CD1c-positive myeloid dendritic cell (primary cell): Measurements from ENCODE around the gene CHST2.

Experiments
- DNase-seq: peaks from one replicate; pipeline ENCODE4 v3.0.0-alpha.2; 2016; ENCODE audit errors: extremely low spot score

CHST2 gene

DNA sequence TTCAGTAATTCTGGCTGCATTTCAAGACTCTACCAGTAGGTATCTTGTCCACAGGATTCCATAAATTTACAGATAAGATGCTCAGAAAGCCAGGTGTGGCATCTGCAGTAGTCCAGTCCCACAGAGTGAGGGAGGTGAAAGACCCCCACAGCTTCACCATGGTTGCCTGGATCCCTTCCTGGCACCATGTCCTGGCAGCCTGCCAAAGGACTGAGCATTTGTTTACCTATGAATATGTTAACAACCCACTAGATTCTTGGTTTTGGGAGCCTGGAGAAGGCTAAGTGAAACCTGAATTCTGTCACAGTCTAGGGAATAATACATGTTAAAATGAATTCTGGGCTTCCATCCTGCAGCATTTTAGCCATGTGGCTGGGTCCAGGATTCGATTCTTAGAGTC, 14.9 kb downstream of the CHST2 start:
- DNase-seq: no peak

DNA sequence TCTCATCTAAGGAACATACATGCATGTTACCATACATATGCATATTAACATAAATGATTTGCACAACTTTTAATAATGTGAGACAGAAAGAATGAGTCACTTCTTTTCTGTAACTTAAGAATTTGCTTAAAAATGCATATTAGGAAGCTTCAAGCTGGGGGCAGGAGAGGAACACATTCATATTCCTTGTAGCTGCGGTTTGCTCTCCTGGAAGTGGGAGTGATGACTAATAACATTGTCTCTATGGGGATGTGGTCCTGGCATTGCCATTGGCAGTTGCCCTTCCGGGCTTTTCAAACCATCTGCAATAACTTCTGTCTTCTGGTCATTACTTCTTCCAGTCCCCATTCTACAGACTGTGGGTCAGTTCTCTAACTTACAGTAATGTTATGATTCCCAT, 15.6 kb downstream of the CHST2 start:
- DNase-seq: peak; percentile 94

DNA sequence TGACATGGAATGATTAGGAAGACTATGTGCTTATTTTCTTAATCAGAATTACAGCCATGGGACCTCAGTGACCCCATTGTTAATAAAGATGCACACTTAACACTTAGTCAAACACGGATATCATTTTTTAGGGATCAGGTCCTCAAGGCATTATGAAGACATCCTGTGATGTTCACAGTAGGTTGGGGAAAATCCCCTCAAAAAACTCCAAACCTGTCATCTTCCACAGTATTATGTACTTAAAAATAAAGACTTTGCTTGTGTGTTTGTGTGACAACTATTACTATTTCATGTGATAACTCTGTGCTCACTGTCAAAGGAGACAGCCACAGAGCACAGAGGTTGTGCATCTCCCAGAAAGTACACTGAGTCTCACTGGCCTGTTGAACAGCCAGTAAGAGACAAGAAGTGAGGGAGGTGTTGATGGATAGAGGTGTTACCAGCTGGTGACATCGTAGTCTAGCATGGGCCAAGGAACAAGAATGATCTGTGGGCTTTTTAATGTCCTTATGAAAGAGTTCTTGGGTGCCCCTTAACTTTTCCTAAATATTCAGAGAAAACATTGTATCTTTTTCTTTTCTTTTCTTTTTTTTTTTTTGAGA, 18.0 kb downstream of the CHST2 start:
- no peak for DNase-seq

DNA sequence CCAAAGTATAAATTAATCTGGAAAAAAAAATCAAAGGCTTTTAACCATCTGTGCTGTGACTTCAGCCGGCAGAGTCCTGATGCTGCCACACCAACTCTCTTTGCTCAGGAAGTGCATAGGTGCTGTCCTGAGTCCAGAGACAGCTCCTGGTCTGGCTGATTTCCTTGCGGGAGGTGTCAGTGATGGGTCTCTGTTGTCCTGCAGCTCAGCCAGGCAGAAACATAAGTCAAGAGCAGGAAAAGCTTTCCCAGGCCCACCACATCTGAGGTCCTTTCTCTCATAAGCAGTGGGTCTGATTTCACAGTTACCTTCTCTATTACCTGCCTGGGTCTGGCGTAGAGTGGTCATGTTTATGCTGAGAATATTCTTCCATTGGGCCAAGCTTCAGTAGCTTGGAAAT, 19.4 kb downstream of the CHST2 start:
- no peak for DNase-seq

DNA sequence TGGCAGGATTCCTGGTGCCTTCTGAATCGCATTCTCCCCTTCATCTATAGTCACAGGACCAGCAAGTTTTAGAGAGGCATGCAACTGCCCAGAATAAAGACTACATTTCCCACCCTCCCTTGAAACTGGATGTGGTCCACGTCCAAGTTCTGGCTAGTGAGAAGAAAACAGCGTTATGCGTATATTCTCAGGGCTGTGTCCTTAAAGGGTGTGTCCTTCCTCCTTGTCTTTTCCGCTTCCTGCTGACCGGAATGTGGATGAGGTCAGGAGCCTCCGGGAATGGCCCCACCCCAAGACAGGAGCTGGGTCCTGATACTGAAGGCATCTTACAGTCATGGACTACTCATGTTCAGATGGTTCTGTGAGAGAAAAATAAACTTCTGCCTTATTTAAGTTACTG, 20.2 kb downstream of the CHST2 start:
- DNase-seq: no peak

DNA sequence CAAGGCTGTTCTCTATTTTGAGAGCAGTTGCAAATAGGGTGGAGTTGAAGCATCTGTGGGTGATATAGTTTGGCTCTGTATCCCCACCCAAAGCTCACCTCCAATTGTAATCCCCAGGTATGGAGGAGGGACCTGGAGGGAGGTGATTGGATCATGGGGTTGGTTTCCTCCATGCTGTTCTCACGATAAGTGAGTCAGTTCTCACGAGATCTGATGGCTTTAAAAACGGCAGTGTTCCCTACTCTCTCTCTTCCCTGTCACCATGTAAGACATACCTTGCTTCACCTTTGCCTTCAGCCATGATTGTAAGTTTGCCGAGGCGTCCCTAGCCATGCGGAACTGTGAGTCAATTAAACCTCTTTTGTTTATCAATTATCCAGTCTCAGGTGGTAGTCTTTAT, 21.0 kb downstream of the CHST2 start:
- no peak for DNase-seq

DNA sequence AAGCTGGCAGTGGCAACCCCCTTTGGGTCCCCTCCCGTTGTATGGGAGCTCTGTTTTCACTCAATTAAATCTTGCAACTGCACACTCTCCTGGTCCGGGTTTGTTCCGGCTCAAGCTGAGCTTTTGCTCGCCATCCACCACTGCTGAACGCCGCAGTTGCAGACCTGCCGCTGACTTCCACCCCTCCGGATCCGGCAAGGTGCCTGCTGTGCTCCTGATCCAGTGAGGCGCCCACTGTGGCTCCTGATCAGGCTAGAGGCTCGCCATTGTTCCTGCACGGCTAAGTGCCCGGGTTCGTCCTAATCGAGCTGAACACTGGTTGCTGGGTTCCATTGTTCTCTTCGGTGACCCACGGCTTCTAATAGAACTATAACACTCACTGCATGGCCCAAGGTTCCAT, 22.8 kb downstream of the CHST2 start:
- no peak for DNase-seq

DNA sequence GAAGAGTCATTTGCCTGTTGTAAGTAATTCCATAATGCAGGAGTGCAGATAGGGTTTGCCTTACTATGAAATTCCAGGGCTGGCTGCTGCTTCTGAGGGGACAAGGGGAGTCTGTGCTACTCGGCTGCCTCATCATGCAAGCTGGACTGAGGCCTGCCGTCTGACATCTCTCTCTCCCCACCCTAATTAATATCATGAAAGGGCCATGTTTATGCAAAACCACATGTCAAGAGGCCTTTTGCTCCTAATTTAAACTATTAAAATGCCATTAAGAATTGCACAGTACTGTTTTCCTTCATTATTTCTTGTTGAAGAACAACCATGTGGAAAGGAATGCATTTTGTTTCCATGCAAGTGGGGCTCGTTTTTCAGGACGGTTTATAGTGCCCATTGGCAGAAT, 26.3 kb downstream of the CHST2 start:
- DNase-seq: no peak

DNA sequence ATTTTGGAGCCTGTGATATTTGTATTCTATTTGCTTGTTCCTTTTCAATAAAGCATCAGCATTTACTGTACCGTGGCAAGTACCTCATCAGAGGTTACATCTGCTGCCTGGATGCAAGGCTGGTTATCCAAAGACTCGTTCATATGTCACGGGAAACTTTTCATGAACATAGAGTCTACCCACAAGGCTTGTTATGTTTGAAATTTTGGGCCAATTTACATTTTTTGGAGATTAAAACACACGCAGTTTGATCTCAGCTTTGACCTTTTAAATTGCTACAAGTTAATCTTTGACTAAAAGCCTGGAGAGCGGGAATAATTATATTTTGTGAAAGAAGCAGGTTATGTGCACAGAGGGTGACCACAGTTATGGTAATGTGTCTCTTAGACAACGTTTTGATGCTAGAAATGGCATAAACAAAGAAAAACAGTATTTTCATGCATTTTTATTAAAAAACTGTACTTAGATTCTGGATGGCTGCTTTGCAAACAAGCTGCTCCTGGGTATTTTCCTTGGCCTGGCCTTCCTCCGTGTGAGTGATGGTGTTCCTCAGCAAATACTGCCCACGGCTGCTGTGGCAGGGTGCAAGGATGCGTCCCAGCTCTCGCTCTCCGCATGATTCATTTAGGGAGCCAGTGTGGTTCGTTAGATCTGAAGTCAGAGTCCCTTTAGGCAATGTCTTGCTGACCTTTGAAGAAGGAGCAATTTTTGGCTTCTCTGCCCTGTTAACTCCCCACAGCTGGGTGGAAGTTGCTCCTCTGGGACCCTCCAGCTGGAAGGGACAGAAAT, 27.1 kb downstream of the CHST2 start:
- no peak for DNase-seq

DNA sequence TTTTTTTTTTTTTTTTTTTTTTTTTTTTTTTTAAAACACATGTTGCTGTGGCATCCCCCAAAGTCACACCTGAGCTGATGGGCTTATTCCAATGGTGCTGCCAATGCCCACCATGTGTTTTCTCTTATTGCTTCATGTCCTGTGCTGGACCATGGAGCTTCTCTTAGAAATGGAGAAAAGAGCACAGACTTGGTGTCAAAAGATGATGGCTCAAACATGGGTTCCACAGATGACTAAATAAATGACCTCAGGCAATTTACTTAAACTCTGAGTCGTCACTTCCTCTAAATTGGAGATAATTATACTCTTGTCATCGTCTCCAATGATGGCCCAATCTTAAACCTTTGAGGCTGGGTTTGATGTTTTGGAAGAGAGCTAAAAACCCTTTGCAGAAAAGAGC, 28.1 kb downstream of the CHST2 start:
- DNase-seq: no peak

DNA sequence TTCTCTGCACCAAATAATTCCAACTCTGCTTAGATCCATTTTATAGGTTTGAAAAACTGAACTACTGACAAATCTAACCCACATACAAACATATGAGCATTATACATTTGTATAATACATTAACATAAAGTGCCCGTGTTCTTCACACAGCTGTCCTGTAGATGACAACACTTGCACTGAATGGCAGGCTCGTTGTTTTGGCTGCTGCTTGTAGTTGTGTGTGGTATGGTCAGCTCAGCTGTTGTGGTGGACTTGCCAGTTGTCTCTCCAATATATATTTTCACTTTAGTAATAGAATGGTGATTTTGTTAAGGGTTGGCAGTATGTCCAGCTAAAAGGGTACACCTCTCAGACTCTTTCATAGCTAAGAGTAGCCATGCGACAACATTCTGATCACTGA, 30.5 kb downstream of the CHST2 start:
- no peak for DNase-seq

DNA sequence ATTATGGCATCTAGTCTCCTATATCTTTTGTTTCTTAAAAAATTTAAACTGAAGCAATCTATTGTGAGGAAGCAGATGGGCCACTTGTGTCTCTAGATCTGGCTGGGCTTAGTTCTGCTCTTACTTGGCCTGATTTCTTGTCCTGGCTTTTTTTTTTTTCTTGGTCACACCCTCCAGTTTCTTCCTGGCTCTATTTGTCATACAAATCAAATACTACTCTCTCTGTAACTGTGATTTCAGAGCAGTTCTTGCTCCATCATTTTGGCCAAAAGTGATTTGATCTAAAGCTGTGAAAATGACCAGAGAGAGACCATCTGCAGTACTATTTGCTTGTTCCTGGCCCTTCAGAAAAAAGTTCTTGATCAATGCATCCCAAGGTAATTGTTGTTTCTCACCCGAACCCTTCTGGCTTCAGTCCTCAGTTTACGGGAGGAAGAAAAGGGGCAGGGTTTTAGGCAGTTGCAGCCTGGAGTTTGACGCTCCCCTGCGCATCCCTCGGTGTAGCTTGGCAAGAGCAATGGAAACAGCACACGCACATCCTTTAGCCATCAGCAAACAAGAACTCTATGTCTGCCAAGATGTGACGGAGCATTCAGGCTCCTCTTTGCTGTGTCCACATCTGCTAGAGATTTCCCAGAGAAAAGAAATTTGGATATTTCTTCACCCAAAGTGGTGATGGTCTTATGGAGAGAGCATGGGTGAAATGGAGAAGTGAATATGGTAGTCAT, 31.6 kb downstream of the CHST2 start:
- DNase-seq: no peak

DNA sequence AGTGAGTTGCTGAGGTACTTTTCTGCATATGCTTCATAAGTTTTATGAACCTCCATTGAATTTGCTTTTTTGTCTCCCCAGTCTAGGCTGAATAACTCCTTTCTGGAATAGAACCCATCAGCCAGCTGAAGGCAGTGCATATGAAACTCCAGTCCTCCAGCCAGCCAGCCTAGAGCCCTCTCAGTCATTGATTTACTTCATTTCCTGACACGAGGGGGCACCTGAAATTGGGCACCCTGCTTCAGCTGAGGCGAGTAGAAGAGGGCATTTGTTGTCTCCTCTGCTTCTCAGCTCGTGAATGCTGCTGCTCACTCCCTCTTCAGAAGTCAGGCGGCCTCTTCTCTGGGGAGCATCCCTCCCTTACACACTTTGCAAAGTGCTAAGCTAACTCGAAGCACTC, 32.5 kb downstream of the CHST2 start:
- no peak for DNase-seq

DNA sequence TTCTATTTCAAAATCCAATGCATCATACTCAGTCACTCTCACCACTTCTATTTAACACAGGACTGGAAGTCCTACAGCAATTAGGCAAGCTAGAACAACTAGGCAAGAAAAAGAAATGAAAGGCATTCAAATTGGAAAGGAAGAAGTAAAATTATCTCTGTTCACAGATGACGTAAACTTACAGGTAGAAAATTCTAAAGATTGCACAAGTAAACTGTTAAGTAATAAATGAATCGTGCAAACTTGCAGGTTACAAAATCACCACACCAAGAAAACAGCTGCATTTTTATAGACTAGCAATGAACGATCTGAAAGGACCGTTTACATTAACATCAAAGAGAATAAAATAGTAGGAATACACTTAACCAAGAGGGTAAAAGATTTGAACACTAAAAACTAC, 36.2 kb downstream of the CHST2 start:
- no peak for DNase-seq

DNA sequence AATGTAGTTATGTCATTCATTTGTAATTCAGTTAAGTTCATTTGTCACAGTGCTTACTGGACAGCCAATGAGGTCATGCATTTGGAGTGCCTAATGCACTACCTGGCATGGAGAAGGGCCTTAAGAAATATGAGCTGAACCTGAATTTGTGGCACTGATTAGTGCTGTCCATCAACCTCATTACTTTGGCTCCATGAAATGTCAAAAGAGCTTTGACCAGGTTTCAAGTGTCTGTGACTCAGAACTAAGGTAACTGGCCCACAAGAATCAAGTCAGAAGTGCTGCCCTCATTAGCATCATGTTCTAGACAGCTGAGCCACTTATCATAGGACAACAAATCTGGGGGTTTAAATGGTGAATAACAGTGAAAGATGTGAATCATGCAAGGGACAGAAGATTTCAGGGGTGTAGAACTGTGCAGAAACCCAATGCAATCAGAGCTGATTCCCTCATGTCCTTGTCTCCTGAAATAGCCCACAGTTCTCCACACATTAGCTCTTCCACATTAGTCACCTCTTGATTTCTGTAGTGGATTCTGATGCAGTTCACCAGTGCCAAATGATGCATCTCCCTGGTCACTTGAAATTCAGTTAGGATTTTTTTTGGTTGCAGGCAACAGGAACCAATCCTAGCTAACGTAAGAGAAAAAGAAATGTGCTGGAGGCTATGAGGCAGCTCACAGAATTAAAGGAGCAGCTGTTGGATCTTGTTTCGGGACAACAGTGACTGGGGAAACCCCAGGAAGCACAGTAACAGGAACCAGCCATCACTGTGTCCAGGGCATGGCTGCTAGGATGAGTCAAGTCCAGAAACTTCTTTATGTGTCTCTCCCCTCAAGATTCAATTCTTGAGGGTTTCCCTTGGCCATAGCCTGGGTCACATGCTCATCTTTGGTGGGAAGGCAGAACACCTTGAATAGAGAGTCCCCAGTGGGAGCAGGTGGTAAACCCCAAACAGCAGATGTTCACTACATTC, 38.7 kb downstream of the CHST2 start:
- DNase-seq: peak; percentile 68

DNA sequence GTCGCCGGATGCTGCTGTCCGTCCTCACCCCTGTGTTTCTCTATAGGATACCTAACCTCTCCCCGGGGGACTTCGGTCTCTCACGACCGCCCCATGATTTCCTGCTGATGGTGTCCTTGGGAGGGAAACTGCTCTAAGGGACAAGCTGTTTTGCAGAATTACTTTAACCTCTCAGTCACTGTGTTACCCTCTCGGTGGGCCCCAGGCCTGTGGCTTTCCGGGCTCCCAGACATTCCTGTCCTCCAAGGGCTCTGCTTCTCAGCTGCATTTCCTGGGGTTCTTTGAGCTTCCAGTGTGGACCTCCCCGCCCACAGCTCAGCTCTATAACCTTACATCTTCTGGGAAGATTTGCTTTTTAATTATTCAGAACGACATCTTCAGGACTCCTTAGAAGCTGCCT, 40.9 kb downstream of the CHST2 start:
- DNase-seq: no peak

DNA sequence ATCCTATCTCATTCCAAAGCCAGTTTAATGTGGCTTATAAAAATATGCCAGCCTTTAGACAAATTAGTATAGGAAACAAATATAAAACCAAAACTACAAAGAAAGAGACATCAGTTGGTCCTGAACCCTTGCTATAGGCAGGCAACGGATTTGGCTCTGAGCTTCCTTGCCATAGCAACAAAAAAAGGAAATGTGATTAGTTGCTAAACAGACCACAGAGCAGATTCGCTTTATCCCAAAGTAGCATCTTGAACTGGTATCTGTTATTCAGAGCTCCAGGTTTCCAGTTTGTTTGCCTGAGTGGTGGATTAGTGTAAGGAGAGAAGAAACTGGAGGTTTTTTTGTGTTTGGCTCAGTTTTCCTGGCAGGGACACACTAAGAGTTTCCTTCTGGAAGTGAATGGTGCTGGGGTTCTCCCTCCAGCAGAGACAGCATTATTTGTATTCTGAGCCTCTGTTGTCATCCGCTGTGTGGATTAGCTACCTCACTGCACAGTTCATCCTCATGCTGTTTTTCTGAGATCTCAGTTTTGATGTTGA, 44.1 kb downstream of the CHST2 start:
- DNase-seq: peak; percentile 52

DNA sequence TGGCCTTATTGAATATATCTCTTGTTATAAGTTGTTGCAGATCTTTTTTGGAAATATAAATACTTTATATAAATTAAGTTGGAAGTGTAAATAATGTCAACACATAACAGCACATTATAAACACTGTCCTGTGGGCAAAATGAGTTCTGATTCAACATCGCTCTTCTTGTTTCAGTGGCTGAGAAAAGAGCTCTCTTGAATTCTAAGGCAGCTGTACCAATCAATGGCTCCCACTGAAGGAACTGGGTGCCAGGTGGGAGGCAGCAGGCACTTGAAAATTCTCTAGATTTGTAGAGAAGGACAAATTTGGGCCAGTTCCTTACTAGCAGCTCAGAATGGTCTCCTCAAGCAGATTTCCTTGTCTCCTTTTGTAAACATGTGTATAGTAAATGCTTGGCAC, 45.6 kb downstream of the CHST2 start:
- no peak for DNase-seq

DNA sequence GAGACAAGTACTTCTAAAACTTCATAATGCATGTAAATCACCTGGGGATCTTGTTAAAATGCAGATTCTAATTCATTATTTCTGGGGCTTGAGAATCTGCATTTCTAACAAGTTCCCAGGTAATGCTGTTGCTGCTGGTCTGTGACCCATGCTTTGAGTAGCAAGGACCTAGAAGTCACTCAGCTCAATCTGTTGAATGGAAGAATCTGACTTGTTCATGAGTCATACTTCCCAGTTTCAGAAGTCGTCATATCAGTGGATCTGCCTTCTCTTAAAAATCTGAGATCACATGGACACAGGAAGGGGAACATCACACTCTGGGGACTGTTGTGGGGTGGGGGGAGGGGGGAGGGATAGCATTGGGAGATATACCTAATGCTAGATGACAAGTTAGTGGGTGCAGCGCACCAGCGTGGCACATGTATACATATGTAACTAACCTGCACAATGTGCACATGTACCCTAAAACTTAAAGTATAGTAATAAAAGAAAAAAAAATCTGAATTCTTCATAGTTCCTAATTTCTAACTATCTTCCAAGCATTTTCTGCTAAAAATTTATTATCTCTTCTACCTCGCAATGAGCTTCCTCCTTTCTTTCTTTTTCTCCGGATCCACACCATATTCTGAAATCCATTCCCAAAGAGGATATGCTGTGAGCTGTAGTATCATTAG, 46.2 kb downstream of the CHST2 start:
- peak; percentile 84 for DNase-seq

DNA sequence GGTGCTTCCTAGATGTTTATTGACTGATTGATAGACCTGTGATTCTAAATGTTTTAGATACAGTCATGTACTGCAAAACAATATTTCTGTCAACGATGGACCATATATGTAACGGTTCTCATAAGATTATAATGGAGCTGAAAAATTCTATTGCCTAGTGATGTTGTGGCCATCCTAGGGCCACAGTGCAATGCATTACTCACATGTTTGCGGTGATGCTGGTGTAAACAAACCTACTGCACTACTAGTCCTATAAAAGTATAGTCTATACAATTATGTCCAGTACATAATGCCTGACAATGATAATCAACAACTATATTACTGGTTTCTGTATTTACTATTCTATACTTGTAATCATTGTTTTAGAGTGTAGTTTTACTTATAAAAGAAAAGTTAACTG, 46.8 kb downstream of the CHST2 start:
- no peak for DNase-seq
